H9 (cell line): ENCODE results near the gene XYLB. TPM values are rescaled to one million over a fixed set of nuclear protein-coding genes. Genes with fewer than 3 reads are reported as not detected.

ENCODE experiments used
- DNase-seq: peaks from one replicate; pipeline ENCODE4 v3.0.0-alpha.2; 2017
- H2AFZ ChIP-seq: one replicate; pipeline ENCODE4 v1.6.1; 2013; ENCODE audit warnings: mild to moderate bottlenecking, low read length, control low read depth, moderate library complexity
- H2AK5ac ChIP-seq: 2 replicates; pipeline ENCODE4 v1.6.1; 2013; ENCODE audit warnings: low read length, control low read depth, mixed read lengths; ENCODE audit not compliant: insufficient read length
- H2BK120ac ChIP-seq: one replicate; pipeline ENCODE4 v1.6.1; 2013; ENCODE audit warnings: low read depth, mild to moderate bottlenecking, low read length, control low read depth, inconsistent platforms; ENCODE audit not compliant: poor library complexity, severe bottlenecking
- H2BK12ac ChIP-seq: 2 replicates; pipeline ENCODE4 v1.6.1; 2013; ENCODE audit warnings: low read length, control low read depth, mixed read lengths, low read depth; ENCODE audit not compliant: insufficient read length
- H2BK15ac ChIP-seq: 2 replicates; pipeline ENCODE4 v1.6.1; 2013; ENCODE audit warnings: low read depth, low read length, control low read depth
- H2BK20ac ChIP-seq: one replicate; pipeline ENCODE4 v1.6.1; 2013; ENCODE audit warnings: low read depth, mild to moderate bottlenecking, low read length, control low read depth, inconsistent platforms; ENCODE audit not compliant: poor library complexity, severe bottlenecking
- H2BK5ac ChIP-seq: 2 replicates; pipeline ENCODE4 v1.6.1; 2013; ENCODE audit warnings: low read length, control low read depth, mixed read lengths; ENCODE audit not compliant: insufficient read length
- H3K14ac ChIP-seq: 2 replicates; pipeline ENCODE4 v1.6.1; 2013; ENCODE audit warnings: low read length, control low read depth; ENCODE audit not compliant: insufficient read depth
- H3K18ac ChIP-seq: 2 replicates; pipeline ENCODE4 v1.6.1; 2013; ENCODE audit warnings: low read depth, mild to moderate bottlenecking, mixed read lengths, low read length, control low read depth; ENCODE audit not compliant: insufficient read length
- H3K23ac ChIP-seq: 2 replicates; pipeline ENCODE4 v1.6.1; 2013; ENCODE audit warnings: low read length, control low read depth, mixed read lengths, low read depth; ENCODE audit not compliant: insufficient read length
- H3K23me2 ChIP-seq: 2 replicates; pipeline ENCODE4 v1.6.1; 2013; ENCODE audit warnings: low read depth, mild to moderate bottlenecking, mixed read lengths, low read length, control low read depth; ENCODE audit not compliant: insufficient read length, poor library complexity, severe bottlenecking
- H3K27ac ChIP-seq: 2 replicates; pipeline ENCODE4 v1.5.1; 2013; ENCODE audit warnings: low read length, control low read depth, mixed read lengths, low read depth; ENCODE audit not compliant: insufficient read length
- H3K27me3 ChIP-seq: 2 replicates; pipeline ENCODE4 v1.6.1; 2013; ENCODE audit warnings: low read length, control low read depth, inconsistent platforms; ENCODE audit not compliant: insufficient read depth
- H3K4ac ChIP-seq: 2 replicates; pipeline ENCODE4 v1.6.1; 2013; ENCODE audit warnings: low read depth, mild to moderate bottlenecking, control low read depth, inconsistent platforms, low read length, moderate library complexity
- H3K4me1 ChIP-seq: 2 replicates; pipeline ENCODE4 v1.6.1; 2013; ENCODE audit warnings: low read length, control low read depth, inconsistent platforms; ENCODE audit not compliant: insufficient read depth
- H3K4me2 ChIP-seq: 2 replicates; pipeline ENCODE4 v1.6.1; 2013; ENCODE audit warnings: low read length, control low read depth, mixed read lengths; ENCODE audit not compliant: insufficient read length, insufficient read depth
- H3K56ac ChIP-seq: 2 replicates; pipeline ENCODE4 v1.6.1; 2013; ENCODE audit warnings: low read depth, mild to moderate bottlenecking, mixed read lengths, low read length, control low read depth; ENCODE audit not compliant: insufficient read length
- H3K79me1 ChIP-seq: 2 replicates; pipeline ENCODE4 v1.6.1; 2013; ENCODE audit warnings: low read depth, mild to moderate bottlenecking, moderate library complexity, low read length, control low read depth, inconsistent platforms; ENCODE audit not compliant: insufficient read depth, poor library complexity, severe bottlenecking
- H3K79me2 ChIP-seq: 2 replicates; pipeline ENCODE4 v1.6.1; 2013; ENCODE audit warnings: low read length, control low read depth, inconsistent platforms; ENCODE audit not compliant: insufficient read depth
- H3K9ac ChIP-seq: 2 replicates; pipeline ENCODE4 v1.6.1; 2013; ENCODE audit warnings: low read length, control low read depth, mixed read lengths; ENCODE audit not compliant: insufficient read length; ENCODE audit errors: extremely low read depth
- H3K9me3 ChIP-seq: one replicate; pipeline ENCODE4 v1.6.1; 2013; ENCODE audit warnings: low read depth, low read length, inconsistent platforms; ENCODE audit not compliant: control insufficient read depth
- H3T11ph ChIP-seq: one replicate; pipeline ENCODE4 v1.6.1; 2013; ENCODE audit warnings: mild to moderate bottlenecking, low read length, control low read depth, inconsistent platforms
- H4K20me1 ChIP-seq: one replicate; pipeline ENCODE4 v1.6.1; 2013; ENCODE audit not compliant: control insufficient read depth, insufficient read length, insufficient read depth
- H4K5ac ChIP-seq: 2 replicates; pipeline ENCODE4 v1.6.1; 2013; ENCODE audit warnings: low read depth, mild to moderate bottlenecking, mixed read lengths, low read length, control low read depth; ENCODE audit not compliant: insufficient read length
- H4K8ac ChIP-seq: replicated peaks from 2 replicates; pipeline ENCODE4 v1.6.1; 2013; ENCODE audit warnings: low read length, control low read depth, mixed read lengths, low read depth; ENCODE audit not compliant: insufficient read length
- H4K91ac ChIP-seq: 2 replicates; pipeline ENCODE4 v1.6.1; 2013; ENCODE audit warnings: low read depth, mild to moderate bottlenecking, moderate library complexity, mixed read lengths, low read length, control low read depth; ENCODE audit not compliant: insufficient read length
- H3K27ac Mint-ChIP-seq, 3 experiments: 2 replicates in 2 of 3; 3 replicates in 1 of 3; pipeline ENCODE4 v1.8.0; 2020 to 2021; ENCODE audit warnings: mixed read lengths in 3 of 3, mild to moderate bottlenecking in 1 of 3, moderate library complexity in 1 of 3
- H3K27me3 Mint-ChIP-seq: 2 replicates; pipeline ENCODE4 v1.8.0; 2021; ENCODE audit warnings: low read depth, mild to moderate bottlenecking, moderate library complexity, mixed read lengths
- H3K36me3 Mint-ChIP-seq, 3 experiments: 2 replicates in 2 of 3; 3 replicates in 1 of 3; pipeline ENCODE4 v1.8.0; 2020 to 2021; ENCODE audit warnings: low read depth in 3 of 3, mixed read lengths in 3 of 3; ENCODE audit not compliant: insufficient read depth in 1 of 3
- H3K4me1 Mint-ChIP-seq, 2 experiments: 2 replicates each; pipeline ENCODE4 v1.8.0; 2020; ENCODE audit warnings: mixed read lengths in 2 of 2
- H3K4me3 Mint-ChIP-seq, 2 experiments: 2 replicates in 1 of 2; 3 replicates in 1 of 2; pipeline ENCODE4 v1.8.0; 2020 to 2021; ENCODE audit warnings: mild to moderate bottlenecking in 2 of 2, mixed read lengths in 2 of 2, moderate library complexity in 1 of 2
- H3K9me3 Mint-ChIP-seq, 2 experiments: 2 replicates in 1 of 2; 3 replicates in 1 of 2; pipeline ENCODE4 v1.8.0; 2020; ENCODE audit warnings: mild to moderate bottlenecking in 2 of 2, mixed read lengths in 2 of 2, moderate library complexity in 1 of 2
- WGBS: extraction: QIAGEN DNeasy Blood & Tissue Kit; methylation state at CpG from one replicate; pipeline ENCODE4 v1.1.7; 2013; ENCODE audit warnings: missing lambda C conversion rate, low lambda C conversion rate, mixed read lengths; ENCODE audit not compliant: insufficient read length; ENCODE audit errors: extremely low coverage; 5-methylcytosine and 5-hydroxymethylcytosine counted together
- total RNA-seq: library from RNA; stranded (reverse); gene quantifications from 2 replicates; pipeline ENCODE4 v1.2.1, GENCODE V29; 2021
- TF ChIP-seq, protein P1 (sequence below): fragments of 200-600 bp; sonication (generic); conservative IDR thresholded peaks from 3 replicates; pipeline ENCODE4 v1.8.0; 2021; ENCODE audit warnings: antibody characterized with exemption, mild to moderate bottlenecking

Gene XYLB
- total RNA-seq, 1 experiment from 2014 or later, result 2.6 TPM

DNA sequence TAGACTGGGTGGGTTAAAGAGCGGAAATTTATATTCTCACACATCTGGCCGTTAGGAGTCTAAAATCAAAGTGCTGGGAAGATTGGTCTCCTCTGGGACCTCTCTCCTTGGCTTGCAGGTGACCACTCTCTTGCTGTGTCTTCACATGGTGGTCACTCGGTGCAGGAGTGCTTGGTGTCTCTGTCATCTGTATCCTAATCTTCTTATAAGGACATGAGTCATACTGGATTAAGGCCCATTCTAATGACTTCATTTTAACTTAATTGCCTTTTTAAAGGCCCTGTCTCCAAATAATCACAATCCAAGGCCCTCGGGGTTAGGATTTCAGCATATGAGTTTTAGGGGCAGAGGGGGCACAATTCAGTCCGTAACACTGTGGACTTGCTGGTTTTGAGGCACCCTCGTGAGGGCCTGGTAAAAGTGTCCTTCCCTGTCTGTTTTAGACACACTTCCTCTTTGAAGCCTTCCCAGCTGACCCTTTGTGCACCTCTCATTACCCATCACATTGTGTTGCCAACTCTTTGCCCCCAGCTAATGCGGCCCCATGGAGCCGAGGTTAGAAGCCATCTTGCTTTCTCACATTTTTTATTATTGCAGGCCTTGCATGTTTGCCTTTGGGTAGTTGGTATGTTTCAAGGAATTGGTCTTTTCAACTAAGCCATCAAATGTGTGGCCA is 3.2 kb downstream of the XYLB start:
- no peak overlapping the region for H3T11ph ChIP-seq
- DNase-seq, result no peak
- H3K27me3 Mint-ChIP-seq, result peaks cover 21% of the 10 kb centered on the region
- no peaks in the 10 kb centered on the region for H3K79me1 ChIP-seq
- no peaks in the 10 kb centered on the region for H4K20me1 ChIP-seq
- H3K23me2 ChIP-seq, result no peaks in the 10 kb centered on the region
- no peaks in the 10 kb centered on the region for H3K79me2 ChIP-seq
- no peak overlapping the region for H2AFZ ChIP-seq
- H3K27ac Mint-ChIP-seq, result no peak overlapping the region
- H2BK15ac ChIP-seq, result no peak overlapping the region
- no peak overlapping the region for H3K23ac ChIP-seq
- H2BK120ac ChIP-seq, result no peak overlapping the region
- no peak overlapping the region for H2BK5ac ChIP-seq
- H3K56ac ChIP-seq, result no peak overlapping the region
- H2BK20ac ChIP-seq, result no peak overlapping the region
- H2AK5ac ChIP-seq, result no peak overlapping the region
- no peak overlapping the region for H3K9ac ChIP-seq
- H3K9me3 Mint-ChIP-seq, result no peaks in the 10 kb centered on the region; a peak in 1 of 5 replicates
- no peaks in the 10 kb centered on the region; a peak in 1 of 4 replicates for H3K4me1 Mint-ChIP-seq
- H3K4ac ChIP-seq, result no peak overlapping the region
- H3K4me2 ChIP-seq, result no peak overlapping the region
- H2BK12ac ChIP-seq, result no peak overlapping the region
- H3K27ac ChIP-seq, result no peak overlapping the region
- H4K8ac ChIP-seq, result no peak overlapping the region
- H4K91ac ChIP-seq, result no peak overlapping the region
- no CpG with 5 or more reads among the region's 8 CpGs for WGBS
- no peak overlapping the region for H4K5ac ChIP-seq
- H3K36me3 Mint-ChIP-seq, result peaks cover 5 to 16% (median 10%) of the 10 kb centered on the region in 3 experiments; a peak in 6 of 7 replicates
- no peak overlapping the region for H3K18ac ChIP-seq
- no peaks in the 10 kb centered on the region for H3K27me3 ChIP-seq
- H3K4me1 ChIP-seq, result no peaks in the 10 kb centered on the region
- TF ChIP-seq, protein P1, sequence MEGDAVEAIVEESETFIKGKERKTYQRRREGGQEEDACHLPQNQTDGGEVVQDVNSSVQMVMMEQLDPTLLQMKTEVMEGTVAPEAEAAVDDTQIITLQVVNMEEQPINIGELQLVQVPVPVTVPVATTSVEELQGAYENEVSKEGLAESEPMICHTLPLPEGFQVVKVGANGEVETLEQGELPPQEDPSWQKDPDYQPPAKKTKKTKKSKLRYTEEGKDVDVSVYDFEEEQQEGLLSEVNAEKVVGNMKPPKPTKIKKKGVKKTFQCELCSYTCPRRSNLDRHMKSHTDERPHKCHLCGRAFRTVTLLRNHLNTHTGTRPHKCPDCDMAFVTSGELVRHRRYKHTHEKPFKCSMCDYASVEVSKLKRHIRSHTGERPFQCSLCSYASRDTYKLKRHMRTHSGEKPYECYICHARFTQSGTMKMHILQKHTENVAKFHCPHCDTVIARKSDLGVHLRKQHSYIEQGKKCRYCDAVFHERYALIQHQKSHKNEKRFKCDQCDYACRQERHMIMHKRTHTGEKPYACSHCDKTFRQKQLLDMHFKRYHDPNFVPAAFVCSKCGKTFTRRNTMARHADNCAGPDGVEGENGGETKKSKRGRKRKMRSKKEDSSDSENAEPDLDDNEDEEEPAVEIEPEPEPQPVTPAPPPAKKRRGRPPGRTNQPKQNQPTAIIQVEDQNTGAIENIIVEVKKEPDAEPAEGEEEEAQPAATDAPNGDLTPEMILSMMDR, result no peak
- no peak overlapping the region for H3K4me3 Mint-ChIP-seq
- H3K9me3 ChIP-seq, result no peaks in the 10 kb centered on the region
- H3K14ac ChIP-seq, result no peak overlapping the region
